ENCODE data around the gene EEF1G. TPM values are rescaled to one million over a fixed set of nuclear protein-coding genes. Genes with fewer than 3 reads are reported as not detected.
"Not testable (repeated sequence)": the region's sequence is repeated elsewhere in the genome, so short reads cannot be mapped to it uniquely, and the experiment has no call there.

The EEF1G gene
- total and polyA plus RNA-seq, 9 donors, result 2,985 to 3,686 (median 3,409) TPM

GRCh38 chr11:62569611-62570010 is 4.1 kb downstream of the EEF1G start:
- Histone ChIP-seq H3K36me3 (ENCODE audit: control insufficient read depth, insufficient read depth, low read length) (peaks cover 64% of the 10 kb centered on the region), H3K27ac (ENCODE audit: low read length) (no peak overlapping the region), H3K9me3 (replicated peaks; ENCODE audit: control insufficient read depth, low read depth, low read length) (no peaks in the 10 kb centered on the region), H3K4me1 (ENCODE audit: control insufficient read depth, insufficient read depth, low read length) (peaks cover 7% of the 10 kb centered on the region), H3K4me3 (ENCODE audit: low read length) (no peak overlapping the region), H3K27me3 (ENCODE audit: control insufficient read depth, insufficient read depth, low read length) (no peaks in the 10 kb centered on the region)
- no CpG with 5 or more reads among the region's 1 CpG for WGBS (ENCODE audit: insufficient coverage)
- DNase-seq, result no peak

GRCh38 chr11:62567018-62567633 is 6.6 kb downstream of the EEF1G start:
- Histone ChIP-seq H3K27ac (ENCODE audit: low read length) (no peak overlapping the region), H3K36me3 (ENCODE audit: control insufficient read depth, insufficient read depth, low read length) (peaks cover 80% of the 10 kb centered on the region), H3K4me1 (ENCODE audit: control insufficient read depth, insufficient read depth, low read length) (peaks cover 2% of the 10 kb centered on the region), H3K9me3 (replicated peaks; ENCODE audit: control insufficient read depth, low read depth, low read length) (no peaks in the 10 kb centered on the region), H3K4me3 (ENCODE audit: low read length) (no peak overlapping the region), H3K27me3 (ENCODE audit: control insufficient read depth, insufficient read depth, low read length) (no peaks in the 10 kb centered on the region)
- DNase-seq, result no peak
- 100% methylated on average over 1 of the region's 8 CpGs for WGBS (ENCODE audit: insufficient coverage)

GRCh38 chr11:62566247-62566646 is 7.4 kb downstream of the EEF1G start:
- H3K4me1 ChIP-seq (ENCODE audit: control insufficient read depth, insufficient read depth, low read length), result peaks cover 2% of the 10 kb centered on the region
- no peaks in the 10 kb centered on the region for H3K27me3 ChIP-seq (ENCODE audit: control insufficient read depth, insufficient read depth, low read length)
- H3K4me3 ChIP-seq (ENCODE audit: low read length), result no peak overlapping the region
- no peak overlapping the region for H3K27ac ChIP-seq (ENCODE audit: low read length)
- H3K36me3 ChIP-seq (ENCODE audit: control insufficient read depth, insufficient read depth, low read length), result peaks cover 79% of the 10 kb centered on the region
- DNase-seq, result no peak
- WGBS (ENCODE audit: insufficient coverage), result 100% methylated on average over 4 of the region's 8 CpGs
- no peaks in the 10 kb centered on the region for H3K9me3 ChIP-seq (replicated peaks; ENCODE audit: control insufficient read depth, low read depth, low read length)

- 72% methylated on average over 2 of the region's 5 CpGs for WGBS (ENCODE audit: insufficient coverage)
- H3K36me3 ChIP-seq (ENCODE audit: control insufficient read depth, insufficient read depth, low read length), result peaks cover 75% of the 10 kb centered on the region
- peaks cover 9% of the 10 kb centered on the region for H3K4me1 ChIP-seq (ENCODE audit: control insufficient read depth, insufficient read depth, low read length)
- no peaks in the 10 kb centered on the region for H3K27me3 ChIP-seq (ENCODE audit: control insufficient read depth, insufficient read depth, low read length)
- no peak overlapping the region for H3K27ac ChIP-seq (ENCODE audit: low read length)
- no peak overlapping the region for H3K4me3 ChIP-seq (ENCODE audit: low read length)
- H3K9me3 ChIP-seq (replicated peaks; ENCODE audit: control insufficient read depth, low read depth, low read length), result no peaks in the 10 kb centered on the region
- DNase-seq, result no peak
These were observed 8.4 kb downstream of the EEF1G start for GRCh38 chr11:62565100-62565802.

- 70% methylated on average over 1 of the region's 3 CpGs for WGBS (ENCODE audit: insufficient coverage)
- not testable (repeated sequence) for DNase-seq; H3K27ac ChIP-seq (ENCODE audit: low read length); H3K27me3 ChIP-seq (ENCODE audit: control insufficient read depth, insufficient read depth, low read length); H3K4me3 ChIP-seq (ENCODE audit: low read length); H3K9me3 ChIP-seq (replicated peaks; ENCODE audit: control insufficient read depth, low read depth, low read length)
- Histone ChIP-seq H3K4me1 (ENCODE audit: control insufficient read depth, insufficient read depth, low read length) (peaks cover 24% of the 10 kb centered on the region), H3K36me3 (ENCODE audit: control insufficient read depth, insufficient read depth, low read length) (peaks cover 84% of the 10 kb centered on the region)
These were observed 11.9 kb downstream of the EEF1G start for GRCh38 chr11:62561677-62562230.

- DNase-seq, result peak; percentile 92
- Histone ChIP-seq H3K36me3 (ENCODE audit: control insufficient read depth, insufficient read depth, low read length) (peaks cover 72% of the 10 kb centered on the region), H3K4me3 (ENCODE audit: low read length) (no peak overlapping the region), H3K4me1 (ENCODE audit: control insufficient read depth, insufficient read depth, low read length) (peaks cover 36% of the 10 kb centered on the region), H3K27me3 (ENCODE audit: control insufficient read depth, insufficient read depth, low read length) (no peaks in the 10 kb centered on the region), H3K27ac (ENCODE audit: low read length) (peak overlapping the region; percentile 42), H3K9me3 (replicated peaks; ENCODE audit: control insufficient read depth, low read depth, low read length) (no peaks in the 10 kb centered on the region)
- 28% methylated on average over 2 of the region's 2 CpGs for WGBS (ENCODE audit: insufficient coverage)
These were observed 13.1 kb downstream of the EEF1G start for GRCh38 chr11:62560566-62561103.

GRCh38 chr11:62559626-62560025 is 14.1 kb downstream of the EEF1G start:
- DNase-seq; H3K9me3 ChIP-seq (replicated peaks; ENCODE audit: control insufficient read depth, low read depth, low read length); H3K27me3 ChIP-seq (ENCODE audit: control insufficient read depth, insufficient read depth, low read length); H3K4me3 ChIP-seq (ENCODE audit: low read length): not testable (repeated sequence)
- WGBS (ENCODE audit: insufficient coverage), result 63% methylated on average over 5 of the region's 5 CpGs
- H3K27ac ChIP-seq (ENCODE audit: low read length), result peak overlapping the region; percentile 51
- peaks cover 64% of the 10 kb centered on the region for H3K36me3 ChIP-seq (ENCODE audit: control insufficient read depth, insufficient read depth, low read length)
- H3K4me1 ChIP-seq (ENCODE audit: control insufficient read depth, insufficient read depth, low read length), result peaks cover 46% of the 10 kb centered on the region

- Histone ChIP-seq H3K9me3 (replicated peaks; ENCODE audit: control insufficient read depth, low read depth, low read length) (no peaks in the 10 kb centered on the region), H3K27me3 (ENCODE audit: control insufficient read depth, insufficient read depth, low read length) (no peaks in the 10 kb centered on the region), H3K36me3 (ENCODE audit: control insufficient read depth, insufficient read depth, low read length) (peaks cover 63% of the 10 kb centered on the region), H3K27ac (ENCODE audit: low read length) (peak overlapping the region; percentile 51), H3K4me1 (ENCODE audit: control insufficient read depth, insufficient read depth, low read length) (peaks cover 50% of the 10 kb centered on the region), H3K4me3 (ENCODE audit: low read length) (no peak overlapping the region)
- DNase-seq, result no peak
- 67% methylated on average over 6 of the region's 8 CpGs for WGBS (ENCODE audit: insufficient coverage)
These were observed 14.5 kb downstream of the EEF1G start for GRCh38 chr11:62559204-62559603.

- Histone ChIP-seq H3K27me3 (ENCODE audit: control insufficient read depth, insufficient read depth, low read length) (no peaks in the 10 kb centered on the region), H3K36me3 (ENCODE audit: control insufficient read depth, insufficient read depth, low read length) (peaks cover 59% of the 10 kb centered on the region), H3K4me1 (ENCODE audit: control insufficient read depth, insufficient read depth, low read length) (peaks cover 55% of the 10 kb centered on the region), H3K27ac (ENCODE audit: low read length) (no peak overlapping the region), H3K9me3 (replicated peaks; ENCODE audit: control insufficient read depth, low read depth, low read length) (no peaks in the 10 kb centered on the region), H3K4me3 (ENCODE audit: low read length) (no peak overlapping the region)
- no CpG with 5 or more reads among the region's 9 CpGs for WGBS (ENCODE audit: insufficient coverage)
- no peak for DNase-seq
These were observed 15.0 kb downstream of the EEF1G start for GRCh38 chr11:62558669-62559068.

- H3K4me1 ChIP-seq (ENCODE audit: control insufficient read depth, insufficient read depth, low read length), result peaks cover 71% of the 10 kb centered on the region
- no peak for DNase-seq
These were observed 16.6 kb downstream of the EEF1G start for GRCh38 chr11:62556875-62557631.

More at GRCh38 chr11:62556875-62557631, 16.6 kb downstream of the EEF1G start:
- Histone ChIP-seq H3K36me3 (ENCODE audit: control insufficient read depth, insufficient read depth, low read length) (peaks cover 44% of the 10 kb centered on the region), H3K27me3 (ENCODE audit: control insufficient read depth, insufficient read depth, low read length) (no peaks in the 10 kb centered on the region), H3K9me3 (replicated peaks; ENCODE audit: control insufficient read depth, low read depth, low read length) (no peaks in the 10 kb centered on the region), H3K4me3 (ENCODE audit: low read length) (no peak overlapping the region), H3K27ac (ENCODE audit: low read length) (peak overlapping the region; percentile 95)
- WGBS (ENCODE audit: insufficient coverage), result no CpG with 5 or more reads among the region's 3 CpGs

Measured in muscle of leg (tissue), 11 donors.